CD4-positive, alpha-beta memory T cell (primary cell): ENCODE data around the gene P2RY12. TPM values are rescaled to one million over a fixed set of nuclear protein-coding genes. Genes with fewer than 3 reads are reported as not detected.

Experiments
- CTCF ChIA-PET: fragments of 350-600 bp; sonication (Branson Sonifier 250); formaldehyde crosslinking; loops from one replicate; lab custom pipeline; 2021; ENCODE audit warnings: inconsistent platforms; ENCODE audit not compliant: partially characterized antibody; lab: Charles Lee
- POLR2A ChIA-PET: fragments of 350-600 bp; sonication (Branson Sonifier 250); formaldehyde crosslinking; loops from one replicate; lab custom pipeline; 2021; ENCODE audit not compliant: partially characterized antibody; lab: Charles Lee
- DNase-seq, 5 donors: peaks; one replicate each; pipeline versions ENCODE4 v3.0.0 to v3.0.0-alpha.2; 2020 to 2022; ENCODE audit warnings: mixed read lengths in 1 of 5
- H3K27ac ChIP-seq: one replicate; pipeline ENCODE4 v1.7.0; 2013; ENCODE audit warnings: low read depth, low read length
- H3K27me3 ChIP-seq: 2 replicates; pipeline ENCODE4 v1.7.0; 2013; ENCODE audit warnings: mild to moderate bottlenecking, low read length, moderate library complexity; ENCODE audit not compliant: insufficient read depth
- H3K36me3 ChIP-seq: 2 replicates; pipeline ENCODE4 v1.7.0; 2013; ENCODE audit warnings: mild to moderate bottlenecking, low read length, moderate library complexity; ENCODE audit not compliant: insufficient read depth
- H3K4me1 ChIP-seq: 2 replicates; pipeline ENCODE4 v1.7.0; 2013; ENCODE audit warnings: mild to moderate bottlenecking, low read length, moderate library complexity; ENCODE audit not compliant: insufficient read depth
- H3K4me3 ChIP-seq, 2 donors: one replicate each; pipeline ENCODE4 v1.7.0; 2013; ENCODE audit warnings: low read length in 2 of 2, mild to moderate bottlenecking in 1 of 2
- H3K9me3 ChIP-seq, 2 donors: one replicate each; pipeline ENCODE4 v1.7.0; 2013; ENCODE audit warnings: low read length in 2 of 2, control low read depth in 1 of 2; ENCODE audit not compliant: control insufficient read depth in 1 of 2
- H3K27ac Mint-ChIP-seq, 7 donors: one replicate each; pipeline ENCODE4 v1.8.0; 2020 to 2021; ENCODE audit warnings: mixed read lengths in 7 of 7, mild to moderate bottlenecking in 6 of 7, inconsistent platforms in 3 of 7, moderate library complexity in 3 of 7
- H3K27me3 Mint-ChIP-seq, 2 donors: one replicate each; pipeline ENCODE4 v1.8.0; 2020 to 2021; ENCODE audit warnings: mixed read lengths in 2 of 2
- H3K36me3 Mint-ChIP-seq, 2 donors: one replicate each; pipeline ENCODE4 v1.8.0; 2020 to 2021; ENCODE audit warnings: mixed read lengths in 2 of 2, inconsistent platforms in 1 of 2, mild to moderate bottlenecking in 1 of 2
- H3K4me1 Mint-ChIP-seq, 4 donors: one replicate each; pipeline ENCODE4 v1.8.0; 2020 to 2021; ENCODE audit warnings: mixed read lengths in 4 of 4, mild to moderate bottlenecking in 1 of 4
- H3K4me3 Mint-ChIP-seq, 8 donors: one replicate each; pipeline ENCODE4 v1.8.0; 2020 to 2021; ENCODE audit warnings: mixed read lengths in 8 of 8, mild to moderate bottlenecking in 7 of 8, moderate library complexity in 6 of 8, inconsistent platforms in 3 of 8
- H3K9me3 Mint-ChIP-seq, 8 donors: one replicate each; pipeline ENCODE4 v1.8.0; 2020 to 2021; ENCODE audit warnings: mixed read lengths in 8 of 8, mild to moderate bottlenecking in 5 of 8, inconsistent platforms in 3 of 8, moderate library complexity in 1 of 8
- intact Hi-C: fragments of 100-400 bp; cut with micrococcal nuclease; formaldehyde crosslinking; loops from one replicate; pipeline ENCODE4 v1.15.1; 2023
- polyA plus RNA-seq, 2 donors: library from polyadenylated mRNA; unstranded; fragments of 300-500 nt; fragmentation: Illumina TruSeq; gene quantifications; one replicate each; pipeline ENCODE4 v1.2.3, GENCODE V29; 2021
- total RNA-seq, 2 experiments: library from RNA; stranded (reverse); gene quantifications; one replicate each; pipeline ENCODE4 v1.2.3, GENCODE V29; 2021

P2RY12 gene
- total and polyA plus RNA-seq, 4 experiments from 2014 or later: not detected

- ChIA-PET CTCF (no interaction called here), POLR2A (no interaction called here)
- DNase-seq: no peak
Observed at GRCh38 chr3:151366993-151367392, 17.6 kb downstream of the P2RY12 start.

GRCh38 chr3:151362751-151363174 lies 21.8 kb downstream of the P2RY12 start:
- Histone ChIP-seq H3K36me3 (no peaks in the 10 kb centered on the region), H3K4me3 (no peak overlapping the region), H3K4me1 (no peaks in the 10 kb centered on the region), H3K27ac (no peak overlapping the region), H3K27me3 (no peaks in the 10 kb centered on the region), H3K9me3 (no peaks in the 10 kb centered on the region)
- no peak overlapping the region for H3K4me3 Mint-ChIP-seq
- H3K27me3 Mint-ChIP-seq: peaks cover 0 to 4% of the 10 kb centered on the region in 2 donors
- intact Hi-C loops: no loop called here
- CTCF ChIA-PET: no interaction called here
- no peaks in the 10 kb centered on the region for H3K9me3 Mint-ChIP-seq
- DNase-seq: no peak
- H3K4me1 Mint-ChIP-seq: no peaks in the 10 kb centered on the region
- POLR2A ChIA-PET: no interaction called here
- H3K27ac Mint-ChIP-seq: no peak overlapping the region
- H3K36me3 Mint-ChIP-seq: no peaks in the 10 kb centered on the region

More at GRCh38 chr3:151366993-151367392, 17.6 kb downstream of the P2RY12 start:
- no peaks in the 10 kb centered on the region for H3K9me3 ChIP-seq
- Mint-ChIP-seq H3K9me3 (no peaks in the 10 kb centered on the region), H3K27ac (no peak overlapping the region), H3K36me3 (no peaks in the 10 kb centered on the region), H3K4me1 (no peaks in the 10 kb centered on the region), H3K4me3 (no peak overlapping the region), H3K27me3 (peaks cover 2 to 3% of the 10 kb centered on the region in 2 donors)
- no peak overlapping the region for H3K27ac ChIP-seq
- no peaks in the 10 kb centered on the region for H3K4me1 ChIP-seq
- H3K36me3 ChIP-seq: no peaks in the 10 kb centered on the region
- H3K4me3 ChIP-seq: no peak overlapping the region
- H3K27me3 ChIP-seq: no peaks in the 10 kb centered on the region
- intact Hi-C loops: no loop called here

GRCh38 chr3:151357463-151357850 lies 27.1 kb downstream of the P2RY12 start:
- H3K36me3 Mint-ChIP-seq: no peaks in the 10 kb centered on the region
- ChIA-PET POLR2A (no interaction called here), CTCF (interaction anchor here (1.0 kb wide), 1 partner anchor 9 kb away, joined by 3 read pairs; no protein-coding TSS in a partner anchor)
- Histone ChIP-seq H3K27me3 (no peaks in the 10 kb centered on the region), H3K4me1 (no peaks in the 10 kb centered on the region), H3K27ac (no peak overlapping the region), H3K4me3 (no peak overlapping the region), H3K36me3 (no peaks in the 10 kb centered on the region), H3K9me3 (no peaks in the 10 kb centered on the region)
- no peaks in the 10 kb centered on the region for H3K9me3 Mint-ChIP-seq
- no peak overlapping the region for H3K4me3 Mint-ChIP-seq
- H3K27me3 Mint-ChIP-seq: peaks cover 0 to 2% of the 10 kb centered on the region in 2 donors
- intact Hi-C loops: no loop called here
- no peak for DNase-seq
- H3K4me1 Mint-ChIP-seq: no peaks in the 10 kb centered on the region
- H3K27ac Mint-ChIP-seq: no peak overlapping the region

DNA sequence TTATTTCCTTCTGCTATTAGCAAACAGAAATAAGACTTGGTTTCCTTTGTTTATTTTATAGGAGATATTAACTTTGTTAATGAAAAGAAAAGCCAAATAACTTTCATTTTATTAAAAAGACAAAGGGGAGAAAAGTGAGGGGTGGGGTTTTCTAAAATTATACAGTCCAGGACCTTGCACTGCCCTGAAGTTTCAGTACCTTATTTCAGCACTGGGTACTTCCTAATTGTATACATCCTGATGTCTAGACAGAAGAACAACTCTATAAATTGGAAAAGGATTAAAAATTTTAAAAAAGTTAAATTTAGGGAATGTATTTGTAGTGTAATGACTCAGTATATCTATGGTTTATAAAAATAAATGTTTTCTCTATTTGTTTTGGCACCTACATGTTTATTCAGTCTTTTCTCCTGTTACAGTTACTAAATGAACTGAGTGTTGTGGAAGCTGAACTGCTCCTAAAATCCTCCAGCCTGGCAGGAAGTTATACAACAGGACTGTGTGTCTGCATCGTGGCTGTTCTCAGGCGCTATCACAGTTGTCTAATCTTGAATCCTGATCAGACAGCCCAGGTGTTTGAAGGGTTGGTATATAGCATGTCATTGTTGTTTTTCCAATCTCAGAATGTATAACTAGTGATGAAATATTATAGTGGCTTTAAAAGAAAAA lies 27.6 kb downstream of the P2RY12 start:
- Histone ChIP-seq H3K4me3 (no peak overlapping the region), H3K36me3 (no peaks in the 10 kb centered on the region), H3K27ac (no peak overlapping the region), H3K9me3 (no peaks in the 10 kb centered on the region), H3K4me1 (no peaks in the 10 kb centered on the region), H3K27me3 (no peaks in the 10 kb centered on the region)
- no peak overlapping the region for H3K27ac Mint-ChIP-seq
- H3K4me3 Mint-ChIP-seq: no peak overlapping the region
- H3K36me3 Mint-ChIP-seq: no peaks in the 10 kb centered on the region
- H3K9me3 Mint-ChIP-seq: no peaks in the 10 kb centered on the region
- ChIA-PET CTCF (no interaction called here), POLR2A (no interaction called here)
- H3K4me1 Mint-ChIP-seq: no peaks in the 10 kb centered on the region
- intact Hi-C loops: no loop called here
- DNase-seq: no peak
- peaks cover 3 to 4% of the 10 kb centered on the region in 2 donors for H3K27me3 Mint-ChIP-seq

DNA sequence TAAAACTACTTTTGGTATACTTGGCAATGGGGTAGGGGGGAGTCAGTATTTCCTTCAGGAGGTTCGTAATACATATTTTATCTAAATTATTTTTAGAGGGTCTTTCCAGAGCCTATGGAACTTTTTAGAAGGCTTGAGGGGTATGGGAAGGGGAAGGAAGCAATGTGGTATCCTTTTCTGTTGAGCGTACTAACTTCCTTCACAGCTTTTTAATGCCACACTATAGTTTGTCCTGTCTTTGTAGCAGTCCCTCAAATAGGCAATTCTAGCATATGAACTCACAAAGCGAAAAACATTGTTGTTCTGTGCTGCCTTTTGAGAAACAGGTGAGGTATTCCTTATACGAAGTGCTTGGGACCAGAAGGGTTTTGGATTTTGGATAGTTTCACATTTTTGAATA lies 32.9 kb downstream of the P2RY12 start:
- Histone ChIP-seq H3K9me3 (no peaks in the 10 kb centered on the region), H3K4me3 (no peak overlapping the region), H3K4me1 (no peaks in the 10 kb centered on the region), H3K27ac (no peak overlapping the region), H3K27me3 (no peaks in the 10 kb centered on the region), H3K36me3 (no peaks in the 10 kb centered on the region)
- Mint-ChIP-seq H3K27me3 (peaks cover 7 to 15% of the 10 kb centered on the region in 2 donors), H3K4me1 (no peaks in the 10 kb centered on the region), H3K4me3 (no peak overlapping the region), H3K27ac (no peak overlapping the region), H3K9me3 (no peaks in the 10 kb centered on the region), H3K36me3 (no peaks in the 10 kb centered on the region)
- ChIA-PET POLR2A (no interaction called here), CTCF (no interaction called here)
- intact Hi-C loops: no loop called here
- no peak for DNase-seq

- ChIA-PET CTCF (no interaction called here), POLR2A (no interaction called here)
- Mint-ChIP-seq H3K4me1 (peaks cover 0 to 4% (median 2%) of the 10 kb centered on the region in 4 donors), H3K27me3 (peaks cover 10 to 15% of the 10 kb centered on the region in 2 donors), H3K36me3 (no peaks in the 10 kb centered on the region), H3K9me3 (no peaks in the 10 kb centered on the region), H3K4me3 (no peak overlapping the region), H3K27ac (no peak overlapping the region)
- intact Hi-C loops: no loop called here
- Histone ChIP-seq H3K36me3 (no peaks in the 10 kb centered on the region), H3K4me1 (no peaks in the 10 kb centered on the region), H3K4me3 (no peak overlapping the region), H3K27me3 (peaks cover under 1% of the 10 kb centered on the region), H3K9me3 (no peaks in the 10 kb centered on the region), H3K27ac (no peak overlapping the region)
- DNase-seq: no peak
Observed at GRCh38 chr3:151351219-151351618, 33.3 kb downstream of the P2RY12 start.

- Mint-ChIP-seq H3K27me3 (peaks cover 10 to 15% of the 10 kb centered on the region in 2 donors), H3K4me3 (no peak overlapping the region), H3K4me1 (peaks cover 0 to 8% (median 7%) of the 10 kb centered on the region in 4 donors), H3K27ac (no peak overlapping the region), H3K9me3 (no peaks in the 10 kb centered on the region), H3K36me3 (no peaks in the 10 kb centered on the region)
- H3K27ac ChIP-seq: no peak overlapping the region
- POLR2A ChIA-PET: no interaction called here
- H3K4me3 ChIP-seq: no peak overlapping the region
- H3K9me3 ChIP-seq: no peaks in the 10 kb centered on the region
- H3K36me3 ChIP-seq: no peaks in the 10 kb centered on the region
- peaks cover 5% of the 10 kb centered on the region for H3K27me3 ChIP-seq
- intact Hi-C loops: no loop called here
- CTCF ChIA-PET: no interaction called here
- H3K4me1 ChIP-seq: no peaks in the 10 kb centered on the region
- no peak for DNase-seq
Observed at GRCh38 chr3:151350656-151351055, 33.9 kb downstream of the P2RY12 start.
